Measurements from ENCODE around the gene MACROD2. TPM values are rescaled to one million over a fixed set of nuclear protein-coding genes. Genes with fewer than 3 reads are reported as not detected.

The MACROD2 gene
- total RNA-seq, 4 donors from 2014 or later: 8.7 to 17.8 (median 10.8) TPM

GRCh38 chr20:14757728-14758127 is 762.4 kb downstream of the MACROD2 start:
- Histone ChIP-seq H3K36me3 (no peaks in the 10 kb centered on the region), H3K4me1 (peaks cover 0 to 11% of the 10 kb centered on the region in 2 donors), H3K4me3 (replicated peaks in 1 of 3) (no peak overlapping the region), H3K9me3 (no peaks in the 10 kb centered on the region), H3K27ac (no peak overlapping the region), H3K27me3 (no peaks in the 10 kb centered on the region)
- TF ChIP-seq CTCF (IDR thresholded peaks at IDR 0.05) (no peak), POLR2A (IDR thresholded peaks at IDR 0.05) (no peak)
- WGBS, 2 donors: 93 to 95% methylated on average over 12 of the region's 12 CpGs
- no peak for DNase-seq
- intact Hi-C loops (cut with DNase I): no loop called here

- DNase-seq: no peak
- H3K4me3 ChIP-seq (replicated peaks in 1 of 3): no peak overlapping the region
- no peaks in the 10 kb centered on the region for H3K27me3 ChIP-seq
- intact Hi-C loops (cut with DNase I): no loop called here
- H3K27ac ChIP-seq: no peak overlapping the region
- H3K9me3 ChIP-seq: no peaks in the 10 kb centered on the region
- no peaks in the 10 kb centered on the region for H3K36me3 ChIP-seq
- TF ChIP-seq POLR2A (IDR thresholded peaks at IDR 0.05): no peak
- TF ChIP-seq CTCF (IDR thresholded peaks at IDR 0.05): no peak
- H3K4me1 ChIP-seq: peaks cover 0 to 14% of the 10 kb centered on the region in 2 donors
- WGBS, 2 donors: 63 to 67% methylated on average over 2 of the region's 2 CpGs
Measured at GRCh38 chr20:14758356-14758755, 763.0 kb downstream of the MACROD2 start.

- peaks cover under 1 to 30% of the 10 kb centered on the region in 2 donors for H3K4me1 ChIP-seq
- no peaks in the 10 kb centered on the region for H3K9me3 ChIP-seq
- TF ChIP-seq POLR2A (IDR thresholded peaks at IDR 0.05) (no peak), CTCF (IDR thresholded peaks at IDR 0.05) (no peak)
- WGBS, 2 donors: 74 to 76% methylated on average over 4 of the region's 4 CpGs
- no peaks in the 10 kb centered on the region for H3K36me3 ChIP-seq
- no peak for DNase-seq
- intact Hi-C loops (cut with DNase I): no loop called here
- H3K4me3 ChIP-seq (replicated peaks in 1 of 3): no peak overlapping the region
- H3K27ac ChIP-seq: no peak overlapping the region
- no peaks in the 10 kb centered on the region for H3K27me3 ChIP-seq
Measured at GRCh38 chr20:14759979-14760378, 764.7 kb downstream of the MACROD2 start.

GRCh38 chr20:14761903-14762302 is 766.6 kb downstream of the MACROD2 start:
- Histone ChIP-seq H3K27ac (no peak overlapping the region), H3K4me3 (replicated peaks in 1 of 3) (no peak overlapping the region), H3K9me3 (no peaks in the 10 kb centered on the region), H3K36me3 (no peaks in the 10 kb centered on the region), H3K4me1 (peaks cover 14 to 47% of the 10 kb centered on the region in 2 donors), H3K27me3 (no peaks in the 10 kb centered on the region)
- no peak for DNase-seq
- intact Hi-C loops (cut with DNase I): no loop called here
- 86 to 88% methylated on average over 5 of the region's 5 CpGs for WGBS, 2 donors
- TF ChIP-seq CTCF (IDR thresholded peaks at IDR 0.05): no peak
- no peak for TF ChIP-seq POLR2A (IDR thresholded peaks at IDR 0.05)

- intact Hi-C loops (cut with DNase I): no loop called here
- H3K27me3 ChIP-seq: no peaks in the 10 kb centered on the region
- no peak overlapping the region for H3K4me3 ChIP-seq (replicated peaks in 1 of 3)
- TF ChIP-seq CTCF (IDR thresholded peaks at IDR 0.05): peak in 1 of 6 experiments; percentile 9
- no peak for TF ChIP-seq POLR2A (IDR thresholded peaks at IDR 0.05)
- H3K27ac ChIP-seq: peak overlapping the region; percentile 81 to 90 (median 85)
- WGBS, 2 donors: 39 to 52% methylated on average over 6 of the region's 6 CpGs
- peaks cover 14 to 47% of the 10 kb centered on the region in 2 donors for H3K4me1 ChIP-seq
- no peaks in the 10 kb centered on the region for H3K36me3 ChIP-seq
- H3K9me3 ChIP-seq: no peaks in the 10 kb centered on the region
- DNase-seq: peak; percentile 90 to 92
Measured at GRCh38 chr20:14764511-14765369, 769.4 kb downstream of the MACROD2 start.
